GM21381 (cell line): ENCODE results near the gene CD44.

ENCODE experiments used
- ATAC-seq: cut with Tn5 transposase; IDR thresholded peaks from one replicate; pipeline ENCODE4 v1.9.1; 2021; ENCODE audit warnings: mild to moderate bottlenecking, moderate library complexity; ENCODE audit not compliant: unreplicated experiment

The CD44 gene

DNA sequence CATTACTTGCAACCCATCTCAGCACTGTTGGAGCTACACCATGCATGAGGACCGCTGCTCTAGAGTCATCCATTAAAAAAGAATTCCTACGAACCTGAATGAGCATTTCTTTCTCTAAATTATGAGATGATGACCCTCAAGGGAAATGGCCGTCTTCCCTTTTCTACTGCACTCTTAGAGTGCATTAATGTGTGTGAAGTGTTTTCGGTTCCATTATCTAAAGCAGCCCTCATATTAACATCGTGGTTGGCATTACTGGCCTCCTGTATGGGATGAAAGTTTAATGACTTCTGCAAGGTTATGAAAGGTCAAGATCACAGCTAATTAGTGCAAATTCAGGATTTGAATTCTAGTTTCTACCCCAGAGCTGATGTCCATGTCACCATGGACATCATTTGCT lies 16.7 kb downstream of the CD44 start:
- ATAC-seq: no peak

DNA sequence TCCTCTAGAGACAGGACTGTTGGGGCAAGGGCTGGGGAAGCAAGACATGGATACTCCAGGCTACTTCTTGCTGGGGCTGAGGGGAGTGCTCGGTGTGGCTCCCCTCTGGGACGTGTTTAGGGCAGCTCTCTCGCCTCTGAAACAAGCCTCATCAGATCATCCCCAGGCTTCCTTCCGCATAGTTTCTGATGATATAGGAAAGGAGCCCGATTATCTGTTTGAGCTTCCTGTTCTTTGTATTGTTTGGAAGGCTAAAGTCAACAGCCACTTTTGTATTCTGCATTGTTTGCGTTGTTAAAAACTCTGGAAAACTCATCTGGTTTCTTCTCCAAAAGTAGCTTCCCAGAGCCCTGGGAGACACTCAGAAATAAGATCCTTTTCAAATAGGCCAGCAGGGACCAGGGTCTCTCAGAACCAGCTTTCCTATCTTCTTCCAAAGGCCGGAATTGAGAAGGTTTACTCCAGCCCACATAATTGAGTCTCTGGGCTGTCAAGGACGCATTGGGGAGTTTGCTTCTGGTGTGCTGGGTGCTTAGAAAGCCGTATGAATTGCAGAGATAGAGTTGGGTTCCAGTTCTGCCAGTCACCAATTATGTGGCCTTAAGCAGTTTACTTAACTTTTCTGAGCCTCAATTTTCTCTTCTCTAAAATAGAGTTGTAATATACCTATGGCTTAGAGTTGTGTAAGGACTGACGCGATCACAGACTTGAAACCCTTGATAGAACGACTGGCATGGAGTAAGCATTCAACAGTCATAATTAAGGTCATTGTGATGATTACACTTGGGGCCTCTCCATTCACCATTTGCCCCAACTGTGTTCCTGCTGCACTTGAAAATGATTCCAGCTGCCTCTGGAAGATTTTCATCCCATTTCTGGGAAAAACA lies 19.1 kb downstream of the CD44 start:
- ATAC-seq: no peak

DNA sequence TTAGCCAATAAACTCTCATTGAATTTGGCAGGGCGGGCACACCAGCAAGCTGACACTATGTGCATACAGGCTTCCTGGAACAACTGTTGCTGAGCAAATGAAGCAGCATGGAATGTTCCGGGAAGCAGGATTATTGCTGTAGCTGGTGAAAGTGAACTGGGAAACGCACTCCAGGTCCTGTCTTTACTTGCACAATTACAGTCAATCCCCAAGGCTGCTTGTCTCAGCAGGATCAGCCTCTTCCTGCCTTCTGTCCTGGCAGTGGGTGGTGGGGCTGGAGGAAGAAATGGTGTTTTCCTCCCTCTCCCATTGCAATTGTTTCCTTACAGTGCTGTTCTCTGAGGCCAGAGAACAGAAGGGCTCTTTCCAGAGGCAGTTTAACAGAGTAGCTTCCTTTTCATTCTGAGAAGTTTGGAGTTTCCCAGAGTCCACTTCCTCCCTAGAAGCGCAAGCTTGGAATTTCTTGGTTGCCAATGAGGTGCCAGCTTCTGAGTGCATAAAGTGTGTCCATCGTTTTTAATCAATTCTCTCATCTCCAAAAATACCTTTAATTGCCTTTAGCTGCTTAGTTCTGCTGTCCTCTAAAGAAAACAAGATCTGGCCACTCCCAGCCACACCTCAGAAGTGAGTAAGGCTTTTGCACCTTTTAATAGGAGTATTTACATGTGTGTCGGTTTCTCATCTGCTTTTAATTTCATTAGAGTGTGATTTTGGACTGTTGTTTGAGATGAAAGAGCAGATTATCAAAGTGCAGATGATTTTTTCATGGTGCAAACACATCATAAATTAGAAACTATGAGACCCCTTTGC lies 19.9 kb downstream of the CD44 start:
- ATAC-seq: no peak

DNA sequence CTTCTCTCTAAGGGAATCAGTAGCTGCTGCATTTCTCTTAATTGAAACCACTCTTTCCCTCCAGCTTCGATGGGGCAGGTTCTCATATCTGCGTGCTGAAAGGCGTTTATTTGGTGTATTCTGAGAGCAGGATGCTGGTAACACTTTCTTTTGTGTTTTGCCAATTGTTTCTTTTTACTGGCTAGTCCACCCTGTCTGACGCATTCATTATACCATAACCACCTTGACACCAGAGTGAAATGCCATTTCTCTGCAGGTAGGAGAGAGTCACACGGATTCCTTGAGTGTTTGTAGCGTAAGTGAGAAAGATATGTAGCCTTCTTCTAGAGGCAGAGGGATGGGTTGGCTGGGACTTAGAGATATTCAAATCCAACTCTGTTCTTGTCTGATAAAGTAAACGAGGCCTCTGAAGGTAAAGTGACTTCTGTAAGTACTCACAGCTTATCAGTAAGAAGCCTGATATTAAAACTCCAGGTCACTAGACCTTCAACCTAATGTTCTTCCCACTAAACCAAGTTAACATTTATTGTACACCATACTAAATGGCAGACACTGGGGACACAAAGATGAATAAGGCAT lies 21.4 kb downstream of the CD44 start:
- ATAC-seq: no peak

DNA sequence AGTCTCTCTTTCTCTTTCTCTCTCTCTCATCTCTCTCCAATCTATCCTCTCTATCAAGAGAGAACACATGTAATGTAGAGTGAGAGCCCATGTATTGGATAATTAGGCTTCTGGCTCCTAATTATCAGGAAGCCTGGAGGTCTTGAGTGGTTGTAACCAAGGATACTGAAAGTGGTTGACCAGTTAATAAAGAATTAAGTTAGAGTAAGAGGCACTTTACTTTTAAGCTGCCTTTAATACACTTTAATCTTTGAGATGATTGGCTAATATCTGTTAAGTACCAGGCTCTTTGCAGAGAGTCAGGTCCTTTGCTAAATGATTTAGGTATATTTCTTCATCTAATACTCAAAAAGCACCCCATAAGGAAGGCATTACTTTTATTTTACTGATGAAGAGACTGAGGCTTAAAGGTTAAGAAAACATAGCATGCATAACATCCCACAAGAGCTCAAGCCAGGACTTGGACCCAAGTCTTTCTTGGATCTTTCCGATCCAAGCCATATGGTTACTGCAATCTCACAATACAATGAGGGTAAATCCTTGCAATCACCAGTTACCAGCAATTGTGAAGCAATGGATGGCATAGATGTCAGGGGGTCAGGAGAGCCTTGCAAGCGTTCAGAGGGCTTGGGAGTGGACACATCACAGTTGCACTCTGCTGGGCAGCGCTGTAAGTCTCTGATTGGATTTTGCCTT lies 22.1 kb downstream of the CD44 start:
- no peak for ATAC-seq

DNA sequence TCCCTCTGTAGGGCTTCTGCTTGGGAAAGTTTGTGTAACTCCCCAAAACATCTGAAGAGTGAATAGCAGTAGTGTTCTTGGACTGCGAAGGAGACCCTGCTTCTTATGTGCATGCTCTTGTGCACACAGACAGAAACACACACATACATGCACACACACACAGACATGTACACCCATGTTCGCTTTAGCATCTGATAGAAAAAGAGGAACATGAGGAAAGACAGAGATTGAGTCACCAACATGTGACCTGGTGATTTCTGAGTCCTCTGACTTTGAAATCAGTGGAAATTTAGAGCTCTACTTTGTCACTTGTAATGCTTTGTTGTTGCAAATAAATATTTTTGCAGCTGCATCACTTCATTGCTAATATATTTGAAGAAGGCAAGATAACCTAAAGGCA lies 23.8 kb downstream of the CD44 start:
- ATAC-seq: no peak

DNA sequence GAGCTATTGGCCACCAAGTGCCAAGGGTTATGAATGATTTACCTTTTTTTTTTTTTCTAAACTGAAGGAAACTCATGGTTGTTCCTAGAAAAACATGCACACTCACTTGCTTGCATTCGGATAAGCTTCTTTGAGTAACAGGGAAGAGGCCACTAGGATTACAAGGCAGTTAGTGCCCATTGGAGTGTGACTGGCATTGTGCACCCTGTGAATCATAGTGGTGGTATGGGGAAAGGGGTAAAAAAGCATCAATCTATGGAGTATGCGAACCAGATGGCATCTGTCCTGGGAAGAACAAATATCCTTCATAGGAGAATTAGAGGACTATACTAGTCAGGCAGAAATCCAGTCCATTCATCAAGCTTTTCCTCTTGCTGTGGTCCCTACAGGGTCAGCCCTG lies 24.2 kb downstream of the CD44 start:
- no peak for ATAC-seq

DNA sequence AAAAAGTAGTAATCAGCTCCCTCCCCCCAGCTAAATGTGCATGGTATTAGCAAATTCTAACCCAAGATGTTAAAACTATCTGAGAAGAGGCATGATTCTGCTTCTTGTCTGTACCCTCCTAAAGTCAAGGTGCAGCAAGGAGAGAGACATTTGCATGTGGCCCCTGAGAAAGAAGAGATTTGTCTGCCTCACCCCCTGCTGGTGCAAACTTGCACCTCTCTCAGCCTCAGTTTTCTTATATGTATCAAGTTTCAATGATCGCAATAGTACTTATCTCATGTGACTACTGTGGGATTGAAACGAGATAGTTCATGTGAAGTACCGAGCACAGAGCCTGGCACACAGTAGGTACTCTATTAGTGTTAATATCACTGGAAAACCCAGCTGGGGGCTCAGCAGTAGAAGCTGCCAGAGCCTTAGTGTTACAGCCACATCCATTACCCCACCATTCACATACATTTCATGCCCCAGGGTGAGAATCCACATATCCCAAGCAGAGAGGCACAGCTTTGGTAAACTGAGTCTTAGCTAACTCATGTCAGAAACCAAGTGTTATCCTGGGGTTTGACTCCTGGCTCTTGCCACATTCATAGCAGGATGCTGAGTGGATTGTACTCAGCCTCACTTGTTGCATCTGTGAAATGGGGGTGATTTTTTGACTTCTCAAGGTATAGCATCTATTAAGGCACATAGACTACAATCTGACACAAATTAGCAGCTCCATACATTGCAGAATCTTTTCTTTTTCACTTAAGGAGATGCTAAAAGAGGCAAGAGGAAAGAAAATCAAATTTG lies 24.9 kb downstream of the CD44 start:
- ATAC-seq: no peak

DNA sequence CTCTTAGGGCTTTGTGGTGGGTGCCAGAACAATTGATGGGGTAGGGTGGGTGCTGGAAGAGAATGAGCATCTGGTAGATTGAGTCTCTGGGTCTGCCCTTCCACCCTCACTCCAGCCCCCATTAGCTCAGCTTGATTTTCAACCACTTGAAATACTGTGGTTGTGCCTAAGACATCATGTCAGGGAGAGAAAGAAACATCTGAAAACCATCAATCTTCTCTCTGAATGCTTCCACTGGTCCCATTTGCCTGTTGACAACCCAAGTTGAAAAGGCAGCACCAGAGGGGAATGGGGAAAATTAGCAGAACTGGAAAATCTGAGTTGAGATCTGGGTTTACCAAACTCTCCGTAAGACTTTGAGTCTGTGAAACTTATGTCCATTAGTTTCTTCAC lies 26.1 kb downstream of the CD44 start:
- no peak for ATAC-seq

DNA sequence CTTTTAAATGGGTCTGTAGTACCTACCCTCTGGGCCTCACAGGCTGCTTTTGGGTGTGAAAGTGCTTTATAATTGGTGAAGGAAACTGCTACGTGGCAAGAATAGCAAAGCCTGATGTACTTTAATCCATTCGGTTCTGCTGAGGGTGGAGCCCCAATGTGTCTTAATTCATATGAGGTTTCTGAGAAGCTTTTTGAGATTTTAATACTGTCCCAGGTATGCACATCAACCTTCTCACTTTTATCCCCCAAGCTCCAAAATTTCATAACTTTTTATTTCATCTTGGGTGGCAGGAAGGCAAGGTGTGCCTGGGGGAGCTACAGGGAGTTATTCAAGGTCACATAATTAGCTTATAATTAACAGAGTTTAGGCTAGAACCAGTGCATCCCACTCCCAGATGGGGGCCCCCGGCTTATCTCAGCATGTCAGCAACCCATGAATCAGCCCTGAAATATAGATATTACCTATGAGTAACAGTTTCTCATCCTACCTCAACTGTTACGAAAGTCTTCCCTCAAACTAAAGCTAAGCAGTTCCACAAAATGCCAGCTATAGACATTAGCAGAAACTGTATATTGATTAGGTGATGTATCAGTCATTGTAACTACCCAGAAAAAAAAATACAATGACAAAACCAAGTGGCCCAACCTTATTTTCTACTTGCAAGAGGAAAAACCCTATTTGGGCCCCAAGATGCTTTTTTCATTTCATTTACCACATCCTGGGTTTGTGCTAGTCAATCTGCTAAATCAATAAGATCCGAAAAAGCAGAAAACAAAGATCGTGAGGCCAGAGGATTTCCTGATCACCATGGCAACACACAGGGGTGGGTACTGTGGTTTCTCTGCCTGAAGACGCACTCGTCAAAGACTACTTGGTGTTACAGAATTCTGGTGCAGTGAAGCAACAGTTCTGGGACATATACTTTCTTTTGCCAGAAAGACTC lies 26.7 kb downstream of the CD44 start:
- ATAC-seq: peak; percentile 82

DNA sequence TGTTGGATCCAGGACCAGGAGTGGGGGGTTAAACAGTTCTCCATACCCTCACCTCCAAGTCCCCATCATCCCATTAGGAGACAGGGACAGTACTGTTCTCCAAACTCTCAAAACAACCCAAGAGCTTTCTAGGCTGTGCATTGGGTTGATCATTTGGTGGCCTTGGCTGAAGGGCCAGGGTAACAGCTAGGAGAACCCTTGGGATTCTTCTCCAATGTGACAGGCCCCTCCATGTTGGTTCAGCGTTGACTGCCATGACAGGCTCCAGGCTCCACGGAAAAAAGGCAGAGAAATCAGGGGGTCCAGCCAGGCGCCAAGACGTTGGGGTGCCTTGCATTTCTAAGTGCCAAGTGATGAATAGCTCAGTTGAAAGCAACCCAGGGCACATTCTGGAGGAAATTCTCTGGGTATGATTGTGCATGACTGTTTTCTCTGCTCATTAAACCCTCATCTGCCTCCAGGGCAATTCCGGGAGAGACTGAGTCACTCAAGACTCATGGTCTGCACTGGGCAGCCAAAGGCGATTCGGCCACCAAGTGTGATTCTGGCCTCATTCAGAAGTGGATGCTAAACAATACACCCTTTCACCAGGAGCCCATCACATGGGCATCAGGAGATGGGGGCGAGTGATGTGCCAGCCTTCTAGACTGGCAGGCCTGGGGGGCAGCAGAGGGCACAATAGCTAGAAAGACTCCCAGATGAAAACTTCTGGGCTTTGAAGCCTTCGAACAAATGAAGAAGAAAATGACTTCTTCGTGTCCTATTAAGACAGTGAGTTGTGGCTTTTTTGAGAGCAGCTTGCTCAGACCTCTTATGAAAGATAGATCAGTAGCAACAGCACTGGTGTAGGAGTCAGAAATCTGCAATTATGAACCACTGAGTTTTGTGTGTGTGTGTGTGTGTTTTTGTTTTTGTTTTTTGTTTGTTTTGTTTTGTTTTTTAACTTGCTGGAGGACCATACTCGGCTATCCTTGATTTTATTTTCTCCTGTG lies 27.7 kb downstream of the CD44 start:
- ATAC-seq: peak; percentile 3

DNA sequence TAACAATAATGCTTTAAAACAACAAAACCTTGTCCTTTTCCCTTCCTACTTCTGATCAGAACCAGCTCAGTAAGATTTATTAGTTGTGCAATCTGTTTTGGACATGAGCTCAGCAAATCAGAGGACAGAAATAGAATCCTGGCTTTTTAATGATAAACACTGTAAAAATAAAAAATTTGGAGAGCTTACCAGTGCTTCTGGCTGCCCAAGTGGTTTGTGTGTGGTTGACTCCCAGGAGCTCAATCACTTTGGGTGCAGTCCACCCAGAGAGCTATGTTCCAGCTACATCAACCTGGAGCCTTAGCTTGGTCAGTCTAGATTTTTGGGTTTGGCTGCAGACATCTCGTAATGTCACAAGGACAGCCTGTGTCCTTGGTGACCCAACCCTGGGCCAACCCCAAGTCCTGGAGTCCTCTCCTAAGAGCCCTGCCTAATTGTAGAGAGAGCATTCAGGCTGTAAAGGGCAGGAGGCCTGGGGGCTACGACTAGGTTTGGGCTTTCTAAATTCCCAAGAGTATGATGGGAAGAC lies 28.5 kb downstream of the CD44 start:
- ATAC-seq: no peak

DNA sequence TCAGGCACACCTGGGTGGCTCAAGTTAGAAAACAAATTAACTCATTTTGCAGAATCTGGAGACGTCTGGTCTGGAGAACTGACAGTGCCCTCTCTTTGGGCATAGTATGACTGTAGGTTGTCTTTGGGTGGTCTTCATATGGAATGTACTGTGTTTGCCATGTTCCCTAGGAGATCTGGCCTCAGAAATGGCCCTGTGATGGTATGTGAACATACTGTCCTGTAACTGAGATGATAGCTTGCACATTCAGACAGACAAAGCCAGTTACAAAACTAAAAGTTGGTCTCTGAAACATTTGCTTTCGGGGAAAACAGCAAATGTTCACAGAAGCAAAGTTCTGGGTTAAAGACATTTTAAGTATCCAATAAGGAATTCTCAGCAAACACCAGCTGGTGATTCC lies 29.7 kb downstream of the CD44 start:
- no peak for ATAC-seq

DNA sequence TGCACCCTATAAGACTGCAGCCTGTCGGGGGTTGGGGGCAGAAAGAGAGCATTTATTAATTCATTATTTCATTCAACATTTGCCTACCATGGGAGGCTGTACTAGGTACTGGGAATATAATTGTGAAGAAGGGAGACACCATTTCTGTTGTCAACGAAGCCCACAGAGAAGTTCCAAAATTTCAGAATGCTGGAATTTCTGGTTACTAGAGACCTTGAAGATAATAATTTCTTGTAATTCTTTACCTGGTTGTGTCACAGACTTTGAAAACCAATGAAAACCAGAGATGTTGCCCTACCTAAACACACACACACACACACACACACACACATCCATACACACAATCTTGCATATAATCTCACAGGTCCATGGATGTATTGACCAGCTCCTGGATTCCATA lies 30.1 kb downstream of the CD44 start:
- ATAC-seq: no peak

DNA sequence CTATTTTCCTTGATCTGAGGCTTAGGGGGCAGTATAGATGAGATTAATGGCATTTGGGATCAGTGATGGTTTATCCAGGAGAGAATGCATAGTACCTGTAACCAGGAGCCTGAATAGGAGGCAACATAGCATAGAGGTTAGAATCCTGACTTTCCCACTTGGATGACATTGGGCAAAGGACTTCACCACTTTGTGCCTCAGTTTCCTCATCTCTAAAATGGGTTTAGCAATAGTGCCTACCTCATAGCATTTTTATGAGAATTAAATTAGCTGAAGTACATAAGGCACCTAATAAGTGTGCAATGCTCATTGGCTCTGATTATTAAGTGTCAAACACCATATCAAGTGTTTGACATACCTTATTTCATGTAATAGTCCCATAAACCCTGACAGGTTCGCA lies 30.8 kb downstream of the CD44 start:
- no peak for ATAC-seq

DNA sequence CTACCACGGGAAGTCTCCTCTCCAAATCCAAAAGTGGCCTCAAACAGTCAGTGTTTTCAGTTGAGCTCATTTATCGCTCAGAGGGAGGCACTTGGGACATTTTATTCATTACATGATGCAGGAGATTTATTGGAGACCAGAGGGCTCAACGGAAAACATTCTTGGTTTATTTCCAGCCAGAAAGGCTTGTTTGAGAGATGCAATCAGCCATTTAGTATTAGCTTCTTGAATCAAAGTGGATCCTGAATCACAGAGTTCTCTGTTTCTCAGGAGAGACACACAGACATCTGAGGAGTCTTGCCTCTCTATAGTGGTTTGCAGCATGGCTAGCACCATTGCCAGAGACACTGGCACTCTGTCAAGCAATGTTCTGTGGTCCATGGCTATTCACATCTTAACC lies 31.5 kb downstream of the CD44 start:
- no peak for ATAC-seq

DNA sequence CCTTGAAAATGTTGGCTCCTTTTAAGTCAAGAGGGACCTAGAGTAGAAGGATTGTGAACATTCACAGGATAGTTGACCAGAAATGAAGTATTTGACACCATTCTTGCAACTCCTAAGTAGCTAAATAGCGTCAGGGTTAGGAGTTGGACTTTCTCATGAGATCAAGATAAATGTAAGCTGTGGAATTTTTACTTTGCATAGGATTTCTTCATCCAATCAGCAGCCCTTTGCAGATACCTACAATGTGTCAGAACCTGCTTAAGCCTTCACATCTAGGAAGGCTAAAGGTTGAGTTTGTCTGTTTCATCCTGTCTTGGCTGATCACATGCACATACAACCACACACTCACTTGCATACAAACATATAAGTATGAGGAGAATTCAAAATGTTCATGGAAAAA lies 32.3 kb downstream of the CD44 start:
- no peak for ATAC-seq

DNA sequence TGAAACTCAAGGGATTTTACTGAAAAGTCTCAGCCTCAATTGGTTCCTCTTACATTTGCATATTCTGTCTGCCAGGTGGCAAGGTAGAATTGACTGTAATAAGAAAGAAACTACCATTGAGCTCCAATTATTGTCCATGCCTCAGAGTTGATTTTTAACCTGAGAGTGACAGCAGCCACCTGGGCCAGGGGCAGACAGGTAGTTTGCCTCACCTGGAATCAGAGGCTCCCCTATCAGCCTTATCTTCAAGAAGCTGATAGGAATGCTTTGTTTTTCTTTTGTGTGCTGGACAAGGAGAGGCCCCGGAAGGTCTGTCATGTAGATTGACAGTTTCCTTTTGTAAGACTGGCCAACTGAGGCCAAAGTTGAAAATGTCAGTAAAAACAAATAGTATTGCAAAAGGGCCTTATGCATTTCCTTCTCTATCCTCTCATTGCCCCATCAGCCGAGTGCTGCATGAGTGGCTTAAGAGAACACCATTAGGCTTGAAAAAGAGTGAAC lies 34.1 kb downstream of the CD44 start:
- no peak for ATAC-seq
